Liver (tissue), 9 donors: ENCODE results near the gene ZNF785. TPM values are rescaled to one million over a fixed set of nuclear protein-coding genes. Genes with fewer than 3 reads are reported as not detected.

Experiments
- DNase-seq: peaks from one replicate; pipeline ENCODE4 v3.0.0-alpha.2; 2017; ENCODE audit warnings: low spot score
- H3K27ac ChIP-seq, 2 donors: one replicate each; pipeline ENCODE4 v1.7.0; 2013; ENCODE audit warnings: inconsistent platforms in 2 of 2, low read length in 2 of 2, control low read depth in 1 of 2, low read depth in 1 of 2, mild to moderate bottlenecking in 1 of 2
- H3K27me3 ChIP-seq, 4 donors: one replicate each; pipeline versions ENCODE4 v1.6.1 to v1.7.0; 2013; ENCODE audit warnings: low read length in 3 of 4, inconsistent platforms in 1 of 4, mild to moderate bottlenecking in 1 of 4, moderate library complexity in 1 of 4; ENCODE audit not compliant: control insufficient read depth in 4 of 4, insufficient read depth in 4 of 4
- H3K36me3 ChIP-seq, 4 donors: one replicate each; pipeline versions ENCODE4 v1.6.1 to v1.7.0; 2013; ENCODE audit warnings: low read length in 3 of 4, mild to moderate bottlenecking in 3 of 4, low read depth in 1 of 4, moderate library complexity in 1 of 4; ENCODE audit not compliant: control insufficient read depth in 4 of 4, insufficient read depth in 3 of 4
- H3K4me1 ChIP-seq, 4 donors: one replicate each; pipeline versions ENCODE4 v1.6.1 to v1.7.0; 2013; ENCODE audit warnings: low read length in 3 of 4, mild to moderate bottlenecking in 3 of 4, moderate library complexity in 1 of 4; ENCODE audit not compliant: control insufficient read depth in 4 of 4, insufficient read depth in 4 of 4
- H3K4me3 ChIP-seq, 3 donors: one replicate each; pipeline versions ENCODE4 v1.6.1 to v1.7.0; 2013; ENCODE audit warnings: low read length in 3 of 3, control low read depth in 1 of 3, low read depth in 1 of 3, mild to moderate bottlenecking in 1 of 3
- H3K9ac ChIP-seq, 2 donors: one replicate each; pipeline ENCODE4 v1.7.0; 2013; ENCODE audit warnings: low read length in 2 of 2, mild to moderate bottlenecking in 2 of 2, moderate library complexity in 2 of 2, control low read depth in 1 of 2, low read depth in 1 of 2
- H3K9me3 ChIP-seq, 4 donors: one replicate each; pipeline versions ENCODE4 v1.6.1 to v1.7.0; 2013; ENCODE audit warnings: low read length in 3 of 4; ENCODE audit not compliant: control insufficient read depth in 4 of 4
- FOXA1 ChIP-seq: IDR thresholded peaks from 2 replicates; pipeline ENCODE4 v1.6.1; 2016; ENCODE audit warnings: antibody characterized with exemption
- FOXA2 ChIP-seq: IDR thresholded peaks from 2 replicates; pipeline ENCODE4 v1.6.1; 2016; ENCODE audit warnings: antibody characterized with exemption
- GABPA ChIP-seq, 2 donors: IDR thresholded peaks in 1 of 2; conservative IDR thresholded peaks in 1 of 2; 2 replicates each; pipeline ENCODE4 v1.6.1; 2016; ENCODE audit warnings: antibody characterized with exemption in 2 of 2, mild to moderate bottlenecking in 1 of 2, moderate library complexity in 1 of 2
- NR2F2 ChIP-seq: IDR thresholded peaks from 2 replicates; pipeline ENCODE4 v1.6.1; 2016; ENCODE audit warnings: antibody characterized with exemption
- RAD21 ChIP-seq, 2 donors: IDR thresholded peaks; 2 replicates each; pipeline ENCODE4 v1.6.1; 2016; ENCODE audit warnings: antibody characterized with exemption in 2 of 2, mild to moderate bottlenecking in 2 of 2
- RXRA ChIP-seq, 2 donors: IDR thresholded peaks; 2 replicates each; pipeline ENCODE4 v1.6.1; 2017 to 2018; ENCODE audit warnings: antibody characterized with exemption in 2 of 2, mild to moderate bottlenecking in 1 of 2
- SP1 ChIP-seq: IDR thresholded peaks from 2 replicates; pipeline ENCODE4 v1.6.1; 2018; ENCODE audit warnings: antibody characterized with exemption, mild to moderate bottlenecking
- TAF1 ChIP-seq: conservative IDR thresholded peaks from 2 replicates; pipeline ENCODE4 v1.6.1; 2016; ENCODE audit warnings: antibody characterized with exemption, mild to moderate bottlenecking
- YY1 ChIP-seq: IDR thresholded peaks from 2 replicates; pipeline ENCODE4 v1.6.1; 2016; ENCODE audit warnings: antibody characterized with exemption, mild to moderate bottlenecking
- WGBS: extraction: QIAGEN DNeasy Blood & Tissue Kit; methylation state at CpG from one replicate; pipeline ENCODE4 v1.1.7; 2013; 5-methylcytosine and 5-hydroxymethylcytosine counted together
- polyA plus RNA-seq, 2 donors: library from polyadenylated mRNA; stranded (reverse) in 1 of 2; unstranded in 1 of 2; fragments of 200-250 nt in 1 of 2; fragments of >200 nt in 1 of 2; fragmentation: Nextera tagmentation in 1 of 2; extraction: Ambion mirVana in 1 of 2; gene quantifications; one replicate each; pipeline versions ENCODE4 v1.2.1 to v1.2.3, GENCODE V29; 2013 to 2015
- total RNA-seq, 2 donors: library from RNA; depleted of rRNA; stranded (reverse); fragments of >200 nt; gene quantifications; one replicate each; pipeline ENCODE4 v1.2.3, GENCODE V29; 2014
- TF ChIP-seq, protein P1 (sequence below): IDR thresholded peaks from 2 replicates; pipeline ENCODE4 v1.6.1; 2016; ENCODE audit warnings: antibody characterized with exemption
- TF ChIP-seq, protein P2 (sequence below): IDR thresholded peaks from 2 replicates; pipeline ENCODE4 v1.6.1; 2016; ENCODE audit warnings: antibody characterized with exemption, mild to moderate bottlenecking
- TF ChIP-seq, protein P3 (sequence below): IDR thresholded peaks from 2 replicates; pipeline ENCODE4 v1.6.1; 2016; ENCODE audit warnings: antibody characterized with exemption
- TF ChIP-seq, protein P4 (sequence below): fragments of 150-350 bp; IDR thresholded peaks from 2 replicates; pipeline ENCODE4 v1.5.1; 2017; ENCODE audit warnings: improper control_type of control experiment, low read depth, low read length; ENCODE audit not compliant: missing input control
- donor health status: healthy.
- donor health status: healthy.
- donor health status: healthy.
- donor health status: healthy.
- donor health status: healthy.

Gene ZNF785
- total and polyA plus RNA-seq, 4 donors = 1.8 to 5.9 (median 3.3) TPM

DNA sequence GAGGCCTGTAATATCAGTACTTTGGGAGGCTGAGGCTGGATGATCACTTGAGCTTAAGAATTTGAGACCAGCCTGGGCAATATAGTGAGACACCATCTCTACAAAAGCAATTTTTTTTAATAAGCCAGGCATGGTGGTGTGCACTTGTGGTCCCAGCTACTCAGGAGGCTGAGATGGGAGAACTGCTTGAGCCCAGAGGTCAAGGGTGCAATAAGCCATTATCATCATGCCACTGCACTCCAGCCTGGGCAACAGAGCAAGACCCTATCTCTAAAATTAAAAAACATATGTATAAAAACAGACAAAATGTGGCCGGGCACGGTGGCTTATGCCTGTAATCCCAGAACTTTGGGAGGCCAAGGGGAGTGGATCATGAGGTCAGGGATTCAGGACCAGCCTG lies 3.2 kb upstream of the ZNF785 start:
- 96% methylated on average over 2 of the region's 2 CpGs for WGBS
- no peaks in the 10 kb centered on the region for H3K36me3 ChIP-seq

DNA sequence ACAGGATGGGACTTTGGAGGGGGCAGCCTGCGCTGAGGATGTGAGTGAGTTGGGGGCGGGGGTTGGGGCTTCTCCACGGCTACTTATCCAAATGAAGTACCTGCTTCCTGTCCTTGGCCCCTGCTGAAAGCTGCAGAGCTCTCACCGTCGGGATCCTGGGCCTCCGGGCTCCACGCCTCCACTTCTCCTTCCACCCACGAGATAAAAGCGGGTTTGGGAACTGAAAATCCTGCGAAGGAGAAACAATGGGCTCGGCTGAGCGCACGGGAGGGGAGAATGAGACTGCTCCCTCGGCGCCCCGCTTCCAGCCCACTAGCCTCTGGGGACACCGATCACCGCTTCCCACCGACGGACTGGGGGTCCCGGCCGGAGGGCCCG lies 486 bp downstream of the ZNF785 start:
- H3K27ac ChIP-seq = peak overlapping the region; percentile 77 to 80
- no peak for DNase-seq
- peaks cover 2 to 21% (median 10%) of the 10 kb centered on the region in 4 donors for H3K4me1 ChIP-seq
- TF ChIP-seq RAD21 (IDR thresholded peaks at IDR 0.05) = no peak
- TF ChIP-seq GABPA (IDR thresholded peaks at IDR 0.05 in 1 of 2, conservative IDR thresholded peaks at IDR 0.05 in 1 of 2) = no peak
- no peak for TF ChIP-seq SP1
- TF ChIP-seq RXRA (IDR thresholded peaks at IDR 0.05) = no peak
- TF ChIP-seq TAF1 = no peak
- TF ChIP-seq, protein P1, sequence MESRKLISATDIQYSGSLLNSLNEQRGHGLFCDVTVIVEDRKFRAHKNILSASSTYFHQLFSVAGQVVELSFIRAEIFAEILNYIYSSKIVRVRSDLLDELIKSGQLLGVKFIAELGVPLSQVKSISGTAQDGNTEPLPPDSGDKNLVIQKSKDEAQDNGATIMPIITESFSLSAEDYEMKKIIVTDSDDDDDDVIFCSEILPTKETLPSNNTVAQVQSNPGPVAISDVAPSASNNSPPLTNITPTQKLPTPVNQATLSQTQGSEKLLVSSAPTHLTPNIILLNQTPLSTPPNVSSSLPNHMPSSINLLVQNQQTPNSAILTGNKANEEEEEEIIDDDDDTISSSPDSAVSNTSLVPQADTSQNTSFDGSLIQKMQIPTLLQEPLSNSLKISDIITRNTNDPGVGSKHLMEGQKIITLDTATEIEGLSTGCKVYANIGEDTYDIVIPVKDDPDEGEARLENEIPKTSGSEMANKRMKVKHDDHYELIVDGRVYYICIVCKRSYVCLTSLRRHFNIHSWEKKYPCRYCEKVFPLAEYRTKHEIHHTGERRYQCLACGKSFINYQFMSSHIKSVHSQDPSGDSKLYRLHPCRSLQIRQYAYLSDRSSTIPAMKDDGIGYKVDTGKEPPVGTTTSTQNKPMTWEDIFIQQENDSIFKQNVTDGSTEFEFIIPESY = no peak
- TF ChIP-seq, protein P2, sequence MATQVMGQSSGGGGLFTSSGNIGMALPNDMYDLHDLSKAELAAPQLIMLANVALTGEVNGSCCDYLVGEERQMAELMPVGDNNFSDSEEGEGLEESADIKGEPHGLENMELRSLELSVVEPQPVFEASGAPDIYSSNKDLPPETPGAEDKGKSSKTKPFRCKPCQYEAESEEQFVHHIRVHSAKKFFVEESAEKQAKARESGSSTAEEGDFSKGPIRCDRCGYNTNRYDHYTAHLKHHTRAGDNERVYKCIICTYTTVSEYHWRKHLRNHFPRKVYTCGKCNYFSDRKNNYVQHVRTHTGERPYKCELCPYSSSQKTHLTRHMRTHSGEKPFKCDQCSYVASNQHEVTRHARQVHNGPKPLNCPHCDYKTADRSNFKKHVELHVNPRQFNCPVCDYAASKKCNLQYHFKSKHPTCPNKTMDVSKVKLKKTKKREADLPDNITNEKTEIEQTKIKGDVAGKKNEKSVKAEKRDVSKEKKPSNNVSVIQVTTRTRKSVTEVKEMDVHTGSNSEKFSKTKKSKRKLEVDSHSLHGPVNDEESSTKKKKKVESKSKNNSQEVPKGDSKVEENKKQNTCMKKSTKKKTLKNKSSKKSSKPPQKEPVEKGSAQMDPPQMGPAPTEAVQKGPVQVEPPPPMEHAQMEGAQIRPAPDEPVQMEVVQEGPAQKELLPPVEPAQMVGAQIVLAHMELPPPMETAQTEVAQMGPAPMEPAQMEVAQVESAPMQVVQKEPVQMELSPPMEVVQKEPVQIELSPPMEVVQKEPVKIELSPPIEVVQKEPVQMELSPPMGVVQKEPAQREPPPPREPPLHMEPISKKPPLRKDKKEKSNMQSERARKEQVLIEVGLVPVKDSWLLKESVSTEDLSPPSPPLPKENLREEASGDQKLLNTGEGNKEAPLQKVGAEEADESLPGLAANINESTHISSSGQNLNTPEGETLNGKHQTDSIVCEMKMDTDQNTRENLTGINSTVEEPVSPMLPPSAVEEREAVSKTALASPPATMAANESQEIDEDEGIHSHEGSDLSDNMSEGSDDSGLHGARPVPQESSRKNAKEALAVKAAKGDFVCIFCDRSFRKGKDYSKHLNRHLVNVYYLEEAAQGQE = no peak
- no peaks in the 10 kb centered on the region for H3K9me3 ChIP-seq
- 4% methylated on average over 23 of the region's 23 CpGs for WGBS
- no peaks in the 10 kb centered on the region for H3K27me3 ChIP-seq
- peaks cover 3 to 14% (median 6%) of the 10 kb centered on the region in 4 donors for H3K36me3 ChIP-seq
- H3K4me3 ChIP-seq = peak overlapping the region; percentile 73 to 96 (median 86)
- H3K9ac ChIP-seq = peak overlapping the region; percentile 69 to 72

More for the DNA sequence above, 3.2 kb upstream of the ZNF785 start:
- H3K4me1 ChIP-seq = peaks cover 2 to 21% (median 10%) of the 10 kb centered on the region in 4 donors
- H3K27ac ChIP-seq = no peak overlapping the region
- H3K27me3 ChIP-seq = no peaks in the 10 kb centered on the region
- DNase-seq = no peak
- H3K9ac ChIP-seq = no peak overlapping the region
- TF ChIP-seq, protein P3, sequence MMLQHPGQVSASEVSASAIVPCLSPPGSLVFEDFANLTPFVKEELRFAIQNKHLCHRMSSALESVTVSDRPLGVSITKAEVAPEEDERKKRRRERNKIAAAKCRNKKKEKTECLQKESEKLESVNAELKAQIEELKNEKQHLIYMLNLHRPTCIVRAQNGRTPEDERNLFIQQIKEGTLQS = no peak
- TF ChIP-seq NR2F2 (no peak), GABPA (IDR thresholded peaks at IDR 0.05 in 1 of 2, conservative IDR thresholded peaks at IDR 0.05 in 1 of 2) (no peak)
- H3K4me3 ChIP-seq = no peak overlapping the region
- H3K9me3 ChIP-seq = no peaks in the 10 kb centered on the region

DNA sequence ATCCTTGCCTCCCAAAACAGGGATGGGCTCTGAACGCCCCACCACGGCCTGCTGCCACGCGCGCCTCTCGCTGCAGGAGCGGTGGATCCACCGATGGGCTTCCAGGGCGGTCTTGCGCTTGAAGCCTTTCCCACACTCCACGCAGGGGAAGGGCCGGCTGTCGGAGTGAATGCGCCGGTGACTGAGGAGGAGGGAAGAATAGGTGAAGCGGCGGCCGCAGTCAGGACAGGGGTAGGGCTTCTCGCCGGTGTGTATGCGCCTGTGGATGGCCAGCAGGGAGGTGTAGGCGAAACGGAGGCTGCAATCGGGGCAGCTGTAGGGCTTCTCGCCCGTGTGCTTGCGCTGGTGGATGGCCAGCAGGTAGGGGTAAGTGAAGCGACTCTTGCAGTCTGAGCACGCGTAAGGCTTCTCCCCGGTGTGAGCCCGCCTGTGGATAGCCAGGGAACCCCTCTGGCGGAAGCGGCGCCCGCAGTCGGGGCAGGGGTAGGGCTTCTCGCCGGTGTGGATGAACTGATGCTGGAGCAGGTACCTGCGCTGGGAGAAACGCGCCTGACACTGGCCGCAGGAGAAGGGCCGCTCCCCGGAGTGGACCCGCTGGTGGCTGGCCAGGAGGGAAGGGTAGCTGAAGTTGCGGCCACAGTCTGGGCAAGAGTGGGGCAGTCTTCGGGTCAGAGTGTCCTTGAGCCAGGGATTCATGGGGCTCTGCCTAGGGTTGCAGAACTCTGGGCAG lies 2.7 kb downstream of the ZNF785 start:
- WGBS = 97% methylated on average over 48 of the region's 48 CpGs
- H3K9me3 ChIP-seq = no peaks in the 10 kb centered on the region
- H3K4me3 ChIP-seq = no peak overlapping the region
- H3K27ac ChIP-seq = no peak overlapping the region
- H3K9ac ChIP-seq = no peak overlapping the region
- peaks cover 2 to 21% (median 10%) of the 10 kb centered on the region in 4 donors for H3K4me1 ChIP-seq
- H3K27me3 ChIP-seq = no peaks in the 10 kb centered on the region
- DNase-seq = no peak
- peaks cover 3 to 17% (median 7%) of the 10 kb centered on the region in 4 donors for H3K36me3 ChIP-seq
- TF ChIP-seq, protein P2 = no peak
- no peak for TF ChIP-seq TAF1
- no peak for TF ChIP-seq NR2F2
- TF ChIP-seq, protein P4, sequence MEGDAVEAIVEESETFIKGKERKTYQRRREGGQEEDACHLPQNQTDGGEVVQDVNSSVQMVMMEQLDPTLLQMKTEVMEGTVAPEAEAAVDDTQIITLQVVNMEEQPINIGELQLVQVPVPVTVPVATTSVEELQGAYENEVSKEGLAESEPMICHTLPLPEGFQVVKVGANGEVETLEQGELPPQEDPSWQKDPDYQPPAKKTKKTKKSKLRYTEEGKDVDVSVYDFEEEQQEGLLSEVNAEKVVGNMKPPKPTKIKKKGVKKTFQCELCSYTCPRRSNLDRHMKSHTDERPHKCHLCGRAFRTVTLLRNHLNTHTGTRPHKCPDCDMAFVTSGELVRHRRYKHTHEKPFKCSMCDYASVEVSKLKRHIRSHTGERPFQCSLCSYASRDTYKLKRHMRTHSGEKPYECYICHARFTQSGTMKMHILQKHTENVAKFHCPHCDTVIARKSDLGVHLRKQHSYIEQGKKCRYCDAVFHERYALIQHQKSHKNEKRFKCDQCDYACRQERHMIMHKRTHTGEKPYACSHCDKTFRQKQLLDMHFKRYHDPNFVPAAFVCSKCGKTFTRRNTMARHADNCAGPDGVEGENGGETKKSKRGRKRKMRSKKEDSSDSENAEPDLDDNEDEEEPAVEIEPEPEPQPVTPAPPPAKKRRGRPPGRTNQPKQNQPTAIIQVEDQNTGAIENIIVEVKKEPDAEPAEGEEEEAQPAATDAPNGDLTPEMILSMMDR = no peak
- TF ChIP-seq GABPA (IDR thresholded peaks at IDR 0.05 in 1 of 2, conservative IDR thresholded peaks at IDR 0.05 in 1 of 2) = no peak
- TF ChIP-seq, protein P3 = no peak
- TF ChIP-seq YY1 = no peak
- no peak for TF ChIP-seq FOXA1
- TF ChIP-seq FOXA2 = no peak
